ENCODE data around the gene C2orf68.
"Not testable (repeated sequence)": the region's sequence is repeated elsewhere in the genome, so short reads cannot be mapped to it uniquely, and the experiment has no call there.

DNA sequence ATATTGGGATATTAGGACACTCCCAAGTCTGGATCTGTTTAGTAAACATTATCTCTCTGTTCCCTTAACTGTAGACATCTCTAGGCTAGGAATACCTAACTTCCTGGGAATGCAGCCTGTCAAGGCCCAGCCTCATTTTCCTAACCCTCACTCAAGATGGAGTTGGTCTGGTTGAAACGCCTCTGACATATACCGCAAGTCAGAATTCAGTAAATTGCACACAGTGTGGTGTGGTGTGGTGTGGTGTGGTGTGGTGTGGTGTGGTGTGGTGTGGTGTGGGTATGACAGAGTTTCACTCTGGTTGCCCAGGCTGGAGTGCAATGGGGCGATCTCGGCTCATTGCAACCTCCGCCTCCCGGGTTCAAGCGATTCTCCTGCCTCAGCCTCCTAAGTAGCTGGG is 2.9 kb upstream of the C2orf68 start:
- TF ChIP-seq CTCF (conservative IDR thresholded peaks at IDR 0.05; ENCODE audit: low read depth, low read length); EZH2 (IDR thresholded peaks at IDR 0.05; ENCODE audit: low read length, unreplicated experiment): not testable (repeated sequence)
